Esophagus squamous epithelium (tissue), 4 donors: Measurements from ENCODE around the gene AP2A2.

Source experiments
- CTCF ChIP-seq, 6 experiments: fragments of 450-650 bp in 4 of 6; fragments of 200-600 bp in 2 of 6; sonication (generic) in 2 of 6; IDR thresholded peaks; one replicate each; pipeline ENCODE4 v1.5.1; 2016 to 2019; ENCODE audit warnings: antibody characterized with exemption in 6 of 6, mild to moderate bottlenecking in 4 of 6, moderate library complexity in 4 of 6
- POLR2A ChIP-seq, 4 donors: fragments of 450-650 bp; IDR thresholded peaks; one replicate each; pipeline ENCODE4 v1.6.1; 2017; ENCODE audit warnings: antibody characterized with exemption in 4 of 4, mild to moderate bottlenecking in 4 of 4, moderate library complexity in 3 of 4

- TF ChIP-seq CTCF (IDR thresholded peaks at IDR 0.05) (no peak), POLR2A (IDR thresholded peaks at IDR 0.05) (no peak)
These were observed 109.0 kb downstream of the AP2A2 start for GRCh38 chr11:1034456-1035295.
